GM18517 (cell line): ENCODE results near the gene CDKL5.

Experiments used
- ATAC-seq: cut with Tn5 transposase; IDR thresholded peaks from one replicate; pipeline ENCODE4 v1.9.1; 2021; ENCODE audit warnings: mild to moderate bottlenecking, moderate library complexity; ENCODE audit not compliant: unreplicated experiment

The CDKL5 gene

GRCh38 chrX:18687856-18688495 lies 262.6 kb downstream of the CDKL5 start:
- no peak for ATAC-seq

GRCh38 chrX:18691431-18691830 lies 266.0 kb downstream of the CDKL5 start:
- no peak for ATAC-seq

- no peak for ATAC-seq
These were observed 267.1 kb downstream of the CDKL5 start for GRCh38 chrX:18692541-18692940.

GRCh38 chrX:18696653-18697052 lies 271.2 kb downstream of the CDKL5 start:
- no peak for ATAC-seq

- no peak for ATAC-seq
These were observed 273.6 kb downstream of the CDKL5 start for GRCh38 chrX:18698737-18699650.

- ATAC-seq = no peak
These were observed 276.4 kb downstream of the CDKL5 start for GRCh38 chrX:18701621-18702361.

- ATAC-seq = no peak
These were observed 277.2 kb downstream of the CDKL5 start for GRCh38 chrX:18702362-18703195.
